H1 (cell line): ENCODE results near the gene STARD9. TPM values are rescaled to one million over a fixed set of nuclear protein-coding genes. Genes with fewer than 3 reads are reported as not detected.

Experiments used
- CTCF ChIA-PET: fragments of 300-600 bp; sonication (Branson Sonifier 250); formaldehyde crosslinking; loops from one replicate; lab custom pipeline; 2021; ENCODE audit not compliant: partially characterized antibody; lab: Charles Lee
- POLR2A ChIA-PET: fragments of 300-600 bp; sonication (Branson Sonifier 250); formaldehyde crosslinking; loops from one replicate; lab custom pipeline; 2021; ENCODE audit warnings: inconsistent platforms; ENCODE audit not compliant: partially characterized antibody; lab: Charles Lee
- DNase-seq, 2 experiments: peaks; one replicate each; pipeline versions ENCODE4 v3.0.0 to v3.0.0-alpha.2; 2010 to 2022; ENCODE audit warnings: low spot score in 2 of 2, low read depth in 1 of 2, mixed read lengths in 1 of 2
- FAIRE-seq: peaks from 2 replicates; lab custom pipeline; 2011; peaks lifted over from hg19 to GRCh38; lab: Jason Lieb, UNC
- H2AFZ ChIP-seq: 2 replicates; pipeline ENCODE4 v1.8.1; 2012; ENCODE audit warnings: low read length, inconsistent platforms
- H2AK5ac ChIP-seq: 2 replicates; pipeline ENCODE4 v1.6.1; 2013; ENCODE audit warnings: low read depth, low read length
- H2BK120ac ChIP-seq: replicated peaks from 2 replicates; pipeline ENCODE3; 2013; ENCODE audit warnings: low read depth, low read length, inconsistent platforms
- H2BK12ac ChIP-seq: 2 replicates; pipeline ENCODE4 v1.6.1; 2013; ENCODE audit warnings: low read depth, low read length
- H2BK15ac ChIP-seq: 2 replicates; pipeline ENCODE4 v1.6.1; 2013; ENCODE audit warnings: low read length
- H2BK20ac ChIP-seq: 2 replicates; pipeline ENCODE4 v1.6.1; 2013; ENCODE audit warnings: low read length
- H2BK5ac ChIP-seq: 2 replicates; pipeline ENCODE4 v1.6.1; 2013; ENCODE audit warnings: low read depth, low read length
- H3K14ac ChIP-seq: 2 replicates; pipeline ENCODE4 v1.6.1; 2013; ENCODE audit warnings: inconsistent platforms; ENCODE audit not compliant: insufficient read length
- H3K18ac ChIP-seq: 2 replicates; pipeline ENCODE4 v1.6.1; 2013; ENCODE audit warnings: low read length; ENCODE audit errors: extremely low read depth
- H3K23ac ChIP-seq: 2 replicates; pipeline ENCODE4 v1.6.1; 2013; ENCODE audit warnings: inconsistent platforms; ENCODE audit not compliant: insufficient read length
- H3K23me2 ChIP-seq: 2 replicates; pipeline ENCODE4 v1.6.1; 2013; ENCODE audit warnings: low read depth, low read length
- H3K27ac ChIP-seq: 2 replicates; pipeline ENCODE4 v1.6.1; 2011; ENCODE audit warnings: low read depth, low read length, inconsistent platforms
- H3K27me3 ChIP-seq, 4 experiments: replicated peaks in 1 of 4; 1 replicate in 1 of 4; 2 replicates in 3 of 4; pipeline versions ENCODE4 v1.6.1 to v1.8.1; 2011 to 2013; ENCODE audit warnings: low read length in 3 of 4, mild to moderate bottlenecking in 3 of 4, inconsistent platforms in 2 of 4, mixed read lengths in 2 of 4, moderate library complexity in 1 of 4; ENCODE audit not compliant: control insufficient read depth in 3 of 4, insufficient read depth in 3 of 4; ENCODE audit errors: extremely low read depth in 1 of 4
- H3K36me3 ChIP-seq, 4 experiments: 2 replicates each; pipeline versions ENCODE4 v1.6.1 to v1.8.1; 2011 to 2013; ENCODE audit warnings: mild to moderate bottlenecking in 4 of 4, low read length in 3 of 4, moderate library complexity in 2 of 4, control low read depth in 1 of 4, inconsistent platforms in 1 of 4; ENCODE audit not compliant: insufficient read depth in 4 of 4, control insufficient read depth in 2 of 4
- H3K4ac ChIP-seq: replicated peaks from 2 replicates; pipeline ENCODE3; 2013; ENCODE audit warnings: low read length, low read depth, mixed read lengths, inconsistent platforms; ENCODE audit not compliant: insufficient read length
- H3K4me1 ChIP-seq, 4 experiments: replicated peaks in 1 of 4; 1 replicate in 1 of 4; 2 replicates in 3 of 4; pipeline versions ENCODE4 v1.6.1 to v1.8.1; 2011 to 2013; ENCODE audit warnings: low read length in 3 of 4, inconsistent platforms in 2 of 4, mixed read lengths in 1 of 4; ENCODE audit not compliant: insufficient read depth in 4 of 4, control insufficient read depth in 3 of 4
- H3K4me2 ChIP-seq, 2 experiments: 2 replicates each; pipeline versions ENCODE4 v1.6.1 to v1.8.1; 2011 to 2013; ENCODE audit warnings: low read depth in 2 of 2, low read length in 2 of 2, control low read depth in 1 of 2, inconsistent platforms in 1 of 2, mild to moderate bottlenecking in 1 of 2; ENCODE audit not compliant: insufficient read depth in 1 of 2
- H3K4me3 ChIP-seq, 4 experiments: fragments of 200-600, 300-600 bp in 1 of 4; sonication (generic), shearing (Covaris generic), sonication (Bioruptor Twin) in 1 of 4; 2 replicates each; pipeline versions ENCODE4 v1.5.1 to v1.8.1; 2011 to 2016; ENCODE audit warnings: low read length in 4 of 4, low read depth in 3 of 4, control low read depth in 2 of 4, inconsistent platforms in 2 of 4, mild to moderate bottlenecking in 2 of 4, mixed read lengths in 1 of 4, moderate library complexity in 1 of 4; ENCODE audit not compliant: insufficient read depth in 2 of 4; ENCODE audit errors: extremely low read depth in 1 of 4
- H3K56ac ChIP-seq: replicated peaks from 2 replicates; pipeline ENCODE3; 2013; ENCODE audit warnings: low read depth, mild to moderate bottlenecking, mixed read lengths, low read length, inconsistent platforms; ENCODE audit not compliant: insufficient read length
- H3K79me1 ChIP-seq: 2 replicates; pipeline ENCODE4 v1.6.1; 2013; ENCODE audit warnings: low read depth, low read length, control low read depth
- H3K79me2 ChIP-seq, 2 experiments: 2 replicates each; pipeline versions ENCODE4 v1.6.1 to v1.8.1; 2012 to 2013; ENCODE audit warnings: low read length in 2 of 2, mild to moderate bottlenecking in 2 of 2, inconsistent platforms in 1 of 2; ENCODE audit not compliant: insufficient read depth in 2 of 2, control insufficient read depth in 1 of 2
- H3K9ac ChIP-seq, 4 experiments: replicated peaks in 1 of 4; 1 replicate in 1 of 4; 2 replicates in 3 of 4; pipeline versions ENCODE4 v1.6.1 to v1.8.1; 2011 to 2013; ENCODE audit warnings: low read depth in 3 of 4, low read length in 3 of 4, control low read depth in 2 of 4, mild to moderate bottlenecking in 2 of 4, moderate library complexity in 2 of 4, inconsistent platforms in 1 of 4; ENCODE audit errors: extremely low read depth in 1 of 4
- H3K9me3 ChIP-seq, 2 experiments: 2 replicates each; pipeline versions ENCODE4 v1.6.1 to v1.8.1; 2012 to 2013; ENCODE audit warnings: mild to moderate bottlenecking in 2 of 2, moderate library complexity in 2 of 2, control low read depth in 1 of 2, inconsistent platforms in 1 of 2, low read depth in 1 of 2, low read length in 1 of 2, mixed read lengths in 1 of 2; ENCODE audit not compliant: insufficient read depth in 2 of 2
- H4K20me1 ChIP-seq, 2 experiments: replicated peaks in 1 of 2; 2 replicates each; pipeline versions ENCODE3 to v1.8.1; 2011 to 2013; ENCODE audit warnings: inconsistent platforms in 2 of 2, low read length in 2 of 2, mild to moderate bottlenecking in 1 of 2; ENCODE audit not compliant: insufficient read depth in 2 of 2, control insufficient read depth in 1 of 2
- H4K5ac ChIP-seq: 2 replicates; pipeline ENCODE4 v1.6.1; 2013; ENCODE audit warnings: low read length, low read depth, mixed read lengths, inconsistent platforms; ENCODE audit not compliant: insufficient read length
- H4K8ac ChIP-seq: 2 replicates; pipeline ENCODE4 v1.8.0; 2013; ENCODE audit warnings: mild to moderate bottlenecking, moderate library complexity, low read length, inconsistent platforms; ENCODE audit not compliant: insufficient read depth; ENCODE audit errors: extremely low read depth
- H4K91ac ChIP-seq: replicated peaks from 2 replicates; pipeline ENCODE3; 2013; ENCODE audit warnings: low read length, mixed read lengths, inconsistent platforms; ENCODE audit not compliant: insufficient read length
- ASH2L ChIP-seq: fragments of 200-600, 300-600 bp; sonication (generic); IDR thresholded peaks from one replicate; pipeline ENCODE4 v1.7.1; 2017; ENCODE audit warnings: low read length
- CBX8 ChIP-seq: fragments of 300-800, 300-1000 bp; sonication (generic); IDR thresholded peaks from 2 replicates; pipeline ENCODE4 v1.7.1; 2016; ENCODE audit warnings: low read depth, low read length, borderline replicate concordance
- EZH2 ChIP-seq: fragments of 200-600 bp; sonication (generic); IDR thresholded peaks from 2 replicates; pipeline ENCODE4 v1.7.1; 2012; ENCODE audit warnings: low read depth, mild to moderate bottlenecking, moderate library complexity, low read length, inconsistent platforms; ENCODE audit not compliant: severe bottlenecking
- FOSL1 ChIP-seq: IDR thresholded peaks from 2 replicates; pipeline ENCODE4 v1.6.1; 2011; ENCODE audit warnings: mild to moderate bottlenecking, low read depth, low read length, moderate library complexity; ENCODE audit not compliant: insufficient read depth
- KDM1A ChIP-seq: fragments of 200-600, 300-600 bp; sonication (generic); IDR thresholded peaks from 2 replicates; pipeline ENCODE4 v1.7.1; 2016; ENCODE audit warnings: mild to moderate bottlenecking, low read length, borderline replicate concordance
- NRF1 ChIP-seq: IDR thresholded peaks from 2 replicates; pipeline ENCODE4 v1.6.1; 2011; ENCODE audit warnings: mild to moderate bottlenecking, low read depth, low read length, improper control_type of control experiment
- RFX5 ChIP-seq: IDR thresholded peaks from 2 replicates; pipeline ENCODE4 v1.6.1; 2011; ENCODE audit warnings: low read depth, low read length, improper control_type of control experiment, borderline replicate concordance
- SIN3A ChIP-seq, 2 experiments: IDR thresholded peaks in 1 of 2; conservative IDR thresholded peaks in 1 of 2; 2 replicates each; pipeline ENCODE4 v1.6.1; 2011 to 2012; ENCODE audit warnings: low read length in 2 of 2, improper control_type of control experiment in 1 of 2, low read depth in 1 of 2, mild to moderate bottlenecking in 1 of 2
- SIX5 ChIP-seq: IDR thresholded peaks from 2 replicates; pipeline ENCODE4 v1.6.1; 2011; ENCODE audit warnings: mild to moderate bottlenecking, low read depth, low read length
- TAF7 ChIP-seq: optimal IDR thresholded peaks from 2 replicates; pipeline ENCODE3; 2011; ENCODE audit warnings: low read depth, mild to moderate bottlenecking, inconsistent platforms, low read length, moderate library complexity, borderline replicate concordance
- WGBS, 2 experiments: shearing (Covaris generic) in 1 of 2; methylation state at CpG; one replicate each; pipeline versions ENCODE4 v1.1.6 to v1.1.7; 2013 to 2015; ENCODE audit warnings: low lambda C conversion rate in 2 of 2, mixed read lengths in 2 of 2, inconsistent platforms in 1 of 2, low coverage in 1 of 2, missing lambda C conversion rate in 1 of 2; ENCODE audit not compliant: insufficient replicate concordance in 2 of 2, insufficient coverage in 1 of 2, insufficient read length in 1 of 2; ENCODE audit errors: extremely low coverage in 1 of 2, missing lambda C conversion rate in 1 of 2; 5-methylcytosine and 5-hydroxymethylcytosine counted together
- polyA plus RNA-seq, 7 experiments: library from polyadenylated mRNA; depleted of rRNA in 3 of 7; stranded (reverse) in 5 of 7; unstranded in 2 of 7; fragments of >200 nt in 5 of 7; fragments of 200-250 nt in 2 of 7; gene quantifications; 1 replicate in 5 of 7; 2 replicates in 1 of 7; 4 replicates in 1 of 7; pipeline versions ENCODE4 v1.2.1 to v1.2.3, GENCODE V29; 2011 to 2013; ENCODE audit warnings: missing spikeins in 2 of 7, mixed read lengths in 2 of 7
- total RNA-seq: library from RNA; stranded (reverse); fragmentation: NEBNext Ultra II Directional; extraction: Animal tissue kit (Norgen Biotek cat#: 25700); gene quantifications from 2 replicates; pipeline ENCODE4 v1.2.1, GENCODE V29; 2021
- TF ChIP-seq, protein P1 (sequence below): IDR thresholded peaks from 2 replicates; pipeline ENCODE4 v1.6.1; 2012; ENCODE audit warnings: low read length, inconsistent platforms

STARD9 gene
- total and polyA plus RNA-seq, 2 of the 8 experiments (the other 6 are each of a cell fraction or from before 2014, with no cell fraction given) = 2.8 to 7.0 TPM

DNA sequence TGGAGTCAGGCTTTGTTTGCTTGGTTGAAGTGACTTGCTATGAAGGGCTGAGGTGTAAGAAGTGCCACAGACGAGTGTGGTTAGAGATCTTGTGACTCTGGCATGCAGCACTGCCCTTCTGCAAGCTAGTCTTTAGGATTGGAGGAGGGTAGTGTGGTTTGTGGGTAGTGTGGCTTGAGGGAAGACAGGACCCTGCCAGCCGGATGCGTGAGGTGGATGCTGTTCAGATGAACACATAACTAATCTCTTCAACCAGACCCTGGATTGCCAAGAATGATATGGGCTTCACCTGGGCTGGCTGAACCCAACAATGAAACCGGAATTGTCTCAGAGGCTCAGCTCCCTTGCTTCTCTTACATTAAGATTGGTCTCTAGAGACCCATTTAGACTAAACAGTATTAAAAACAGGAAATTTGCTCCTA lies 32.7 kb downstream of the STARD9 start:
- no peak overlapping the region for H3K56ac ChIP-seq
- TF ChIP-seq FOSL1 (no peak), EZH2 (no peak), RFX5 (no peak), SIX5 (no peak), ASH2L (no peak), TAF7 (no peak), CBX8 (no peak), SIN3A (conservative IDR thresholded peaks at IDR 0.05 in 1 of 2, IDR thresholded peaks at IDR 0.05 in 1 of 2; ENCODE audit: low read depth in 1 of 2, low read length in 2 of 2) (no peak), KDM1A (no peak), NRF1 (no peak)
- TF ChIP-seq, protein P1, sequence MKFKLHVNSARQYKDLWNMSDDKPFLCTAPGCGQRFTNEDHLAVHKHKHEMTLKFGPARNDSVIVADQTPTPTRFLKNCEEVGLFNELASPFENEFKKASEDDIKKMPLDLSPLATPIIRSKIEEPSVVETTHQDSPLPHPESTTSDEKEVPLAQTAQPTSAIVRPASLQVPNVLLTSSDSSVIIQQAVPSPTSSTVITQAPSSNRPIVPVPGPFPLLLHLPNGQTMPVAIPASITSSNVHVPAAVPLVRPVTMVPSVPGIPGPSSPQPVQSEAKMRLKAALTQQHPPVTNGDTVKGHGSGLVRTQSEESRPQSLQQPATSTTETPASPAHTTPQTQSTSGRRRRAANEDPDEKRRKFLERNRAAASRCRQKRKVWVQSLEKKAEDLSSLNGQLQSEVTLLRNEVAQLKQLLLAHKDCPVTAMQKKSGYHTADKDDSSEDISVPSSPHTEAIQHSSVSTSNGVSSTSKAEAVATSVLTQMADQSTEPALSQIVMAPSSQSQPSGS = no peak
- no peak overlapping the region for H3K23ac ChIP-seq
- no peaks in the 10 kb centered on the region for H3K27me3 ChIP-seq
- H4K5ac ChIP-seq = no peak overlapping the region
- H2BK20ac ChIP-seq = no peak overlapping the region
- H3K4me1 ChIP-seq = peaks cover 0 to 6% (median 2%) of the 10 kb centered on the region in 4 experiments; a peak in 3 of 7 replicates
- FAIRE-seq = no peak
- H3K14ac ChIP-seq = no peak overlapping the region
- no peak overlapping the region for H3K4me3 ChIP-seq
- no peak overlapping the region for H3K18ac ChIP-seq
- H3K23me2 ChIP-seq = no peaks in the 10 kb centered on the region
- 0 out of 8 replicates have a peak, but pooled peaks cover 0 to 2% (median 0%) of the 10 kb centered on the region in 4 experiments for H3K36me3 ChIP-seq
- H2BK12ac ChIP-seq = no peak overlapping the region
- ChIA-PET CTCF (interaction anchor here (0.9 to 4.4 kb wide), 4 partner anchors 10 to 42 kb away, joined by 3 to 23 read pairs (median 3); no protein-coding TSS in a partner anchor), POLR2A (no interaction called here)
- H2AFZ ChIP-seq = no peak overlapping the region
- H4K91ac ChIP-seq = no peak overlapping the region
- H3K4ac ChIP-seq = no peak overlapping the region
- no peak for DNase-seq
- H3K79me1 ChIP-seq = no peaks in the 10 kb centered on the region
- 93% methylated on average over 4 of the region's 4 CpGs; no CpG with 5 or more reads in 1 of the 2 experiments for WGBS, 2 experiments
- no peak overlapping the region for H2AK5ac ChIP-seq
- H3K79me2 ChIP-seq = no peaks in the 10 kb centered on the region
- no peak overlapping the region for H3K4me2 ChIP-seq
- H3K9me3 ChIP-seq = no peaks in the 10 kb centered on the region
- no peak overlapping the region for H2BK120ac ChIP-seq
- H4K8ac ChIP-seq = no peak overlapping the region
- H2BK5ac ChIP-seq = 0 out of 2 replicates have a peak overlapping the region, but pooled peaks have one; percentile 3
- no peaks in the 10 kb centered on the region for H4K20me1 ChIP-seq
- no peak overlapping the region for H3K9ac ChIP-seq
- no peak overlapping the region for H2BK15ac ChIP-seq
- no peak overlapping the region for H3K27ac ChIP-seq
